H1 (cell line): ENCODE results near the gene EIF3B. TPM values are rescaled to one million over a fixed set of nuclear protein-coding genes. Genes with fewer than 3 reads are reported as not detected.

Experiments
- CTCF ChIA-PET: fragments of 300-600 bp; sonication (Branson Sonifier 250); formaldehyde crosslinking; loops from one replicate; lab custom pipeline; 2021; ENCODE audit not compliant: partially characterized antibody; lab: Charles Lee
- POLR2A ChIA-PET: fragments of 300-600 bp; sonication (Branson Sonifier 250); formaldehyde crosslinking; loops from one replicate; lab custom pipeline; 2021; ENCODE audit warnings: inconsistent platforms; ENCODE audit not compliant: partially characterized antibody; lab: Charles Lee
- DNase-seq, 2 experiments: peaks; one replicate each; pipeline versions ENCODE4 v3.0.0 to v3.0.0-alpha.2; 2010 to 2022; ENCODE audit warnings: low spot score in 2 of 2, low read depth in 1 of 2, mixed read lengths in 1 of 2
- FAIRE-seq: peaks from 2 replicates; lab custom pipeline; 2011; peaks lifted over from hg19 to GRCh38; lab: Jason Lieb, UNC
- H2AFZ ChIP-seq: 2 replicates; pipeline ENCODE4 v1.8.1; 2012; ENCODE audit warnings: low read length, inconsistent platforms
- H2AK5ac ChIP-seq: 2 replicates; pipeline ENCODE4 v1.6.1; 2013; ENCODE audit warnings: low read depth, low read length
- H2BK120ac ChIP-seq: replicated peaks from 2 replicates; pipeline ENCODE3; 2013; ENCODE audit warnings: low read depth, low read length, inconsistent platforms
- H2BK12ac ChIP-seq: 2 replicates; pipeline ENCODE4 v1.6.1; 2013; ENCODE audit warnings: low read depth, low read length
- H2BK15ac ChIP-seq: 2 replicates; pipeline ENCODE4 v1.6.1; 2013; ENCODE audit warnings: low read length
- H2BK20ac ChIP-seq: 2 replicates; pipeline ENCODE4 v1.6.1; 2013; ENCODE audit warnings: low read length
- H2BK5ac ChIP-seq: 2 replicates; pipeline ENCODE4 v1.6.1; 2013; ENCODE audit warnings: low read depth, low read length
- H3K14ac ChIP-seq: 2 replicates; pipeline ENCODE4 v1.6.1; 2013; ENCODE audit warnings: inconsistent platforms; ENCODE audit not compliant: insufficient read length
- H3K18ac ChIP-seq: 2 replicates; pipeline ENCODE4 v1.6.1; 2013; ENCODE audit warnings: low read length; ENCODE audit errors: extremely low read depth
- H3K23ac ChIP-seq: 2 replicates; pipeline ENCODE4 v1.6.1; 2013; ENCODE audit warnings: inconsistent platforms; ENCODE audit not compliant: insufficient read length
- H3K23me2 ChIP-seq: 2 replicates; pipeline ENCODE4 v1.6.1; 2013; ENCODE audit warnings: low read depth, low read length
- H3K27ac ChIP-seq: 2 replicates; pipeline ENCODE4 v1.6.1; 2011; ENCODE audit warnings: low read depth, low read length, inconsistent platforms
- H3K27me3 ChIP-seq, 4 experiments: replicated peaks in 1 of 4; 1 replicate in 1 of 4; 2 replicates in 3 of 4; pipeline versions ENCODE4 v1.6.1 to v1.8.1; 2011 to 2013; ENCODE audit warnings: low read length in 3 of 4, mild to moderate bottlenecking in 3 of 4, inconsistent platforms in 2 of 4, mixed read lengths in 2 of 4, moderate library complexity in 1 of 4; ENCODE audit not compliant: control insufficient read depth in 3 of 4, insufficient read depth in 3 of 4; ENCODE audit errors: extremely low read depth in 1 of 4
- H3K36me3 ChIP-seq, 4 experiments: 2 replicates each; pipeline versions ENCODE4 v1.6.1 to v1.8.1; 2011 to 2013; ENCODE audit warnings: mild to moderate bottlenecking in 4 of 4, low read length in 3 of 4, moderate library complexity in 2 of 4, control low read depth in 1 of 4, inconsistent platforms in 1 of 4; ENCODE audit not compliant: insufficient read depth in 4 of 4, control insufficient read depth in 2 of 4
- H3K4ac ChIP-seq: replicated peaks from 2 replicates; pipeline ENCODE3; 2013; ENCODE audit warnings: low read length, low read depth, mixed read lengths, inconsistent platforms; ENCODE audit not compliant: insufficient read length
- H3K4me1 ChIP-seq, 4 experiments: replicated peaks in 1 of 4; 1 replicate in 1 of 4; 2 replicates in 3 of 4; pipeline versions ENCODE4 v1.6.1 to v1.8.1; 2011 to 2013; ENCODE audit warnings: low read length in 3 of 4, inconsistent platforms in 2 of 4, mixed read lengths in 1 of 4; ENCODE audit not compliant: insufficient read depth in 4 of 4, control insufficient read depth in 3 of 4
- H3K4me2 ChIP-seq, 2 experiments: 2 replicates each; pipeline versions ENCODE4 v1.6.1 to v1.8.1; 2011 to 2013; ENCODE audit warnings: low read depth in 2 of 2, low read length in 2 of 2, control low read depth in 1 of 2, inconsistent platforms in 1 of 2, mild to moderate bottlenecking in 1 of 2; ENCODE audit not compliant: insufficient read depth in 1 of 2
- H3K4me3 ChIP-seq, 4 experiments: fragments of 200-600, 300-600 bp in 1 of 4; sonication (generic), shearing (Covaris generic), sonication (Bioruptor Twin) in 1 of 4; 2 replicates each; pipeline versions ENCODE4 v1.5.1 to v1.8.1; 2011 to 2016; ENCODE audit warnings: low read length in 4 of 4, low read depth in 3 of 4, control low read depth in 2 of 4, inconsistent platforms in 2 of 4, mild to moderate bottlenecking in 2 of 4, mixed read lengths in 1 of 4, moderate library complexity in 1 of 4; ENCODE audit not compliant: insufficient read depth in 2 of 4; ENCODE audit errors: extremely low read depth in 1 of 4
- H3K56ac ChIP-seq: replicated peaks from 2 replicates; pipeline ENCODE3; 2013; ENCODE audit warnings: low read depth, mild to moderate bottlenecking, mixed read lengths, low read length, inconsistent platforms; ENCODE audit not compliant: insufficient read length
- H3K79me1 ChIP-seq: 2 replicates; pipeline ENCODE4 v1.6.1; 2013; ENCODE audit warnings: low read depth, low read length, control low read depth
- H3K79me2 ChIP-seq, 2 experiments: 2 replicates each; pipeline versions ENCODE4 v1.6.1 to v1.8.1; 2012 to 2013; ENCODE audit warnings: low read length in 2 of 2, mild to moderate bottlenecking in 2 of 2, inconsistent platforms in 1 of 2; ENCODE audit not compliant: insufficient read depth in 2 of 2, control insufficient read depth in 1 of 2
- H3K9ac ChIP-seq, 4 experiments: replicated peaks in 1 of 4; 1 replicate in 1 of 4; 2 replicates in 3 of 4; pipeline versions ENCODE4 v1.6.1 to v1.8.1; 2011 to 2013; ENCODE audit warnings: low read depth in 3 of 4, low read length in 3 of 4, control low read depth in 2 of 4, mild to moderate bottlenecking in 2 of 4, moderate library complexity in 2 of 4, inconsistent platforms in 1 of 4; ENCODE audit errors: extremely low read depth in 1 of 4
- H3K9me3 ChIP-seq, 2 experiments: 2 replicates each; pipeline versions ENCODE4 v1.6.1 to v1.8.1; 2012 to 2013; ENCODE audit warnings: mild to moderate bottlenecking in 2 of 2, moderate library complexity in 2 of 2, control low read depth in 1 of 2, inconsistent platforms in 1 of 2, low read depth in 1 of 2, low read length in 1 of 2, mixed read lengths in 1 of 2; ENCODE audit not compliant: insufficient read depth in 2 of 2
- H4K20me1 ChIP-seq, 2 experiments: replicated peaks in 1 of 2; 2 replicates each; pipeline versions ENCODE3 to v1.8.1; 2011 to 2013; ENCODE audit warnings: inconsistent platforms in 2 of 2, low read length in 2 of 2, mild to moderate bottlenecking in 1 of 2; ENCODE audit not compliant: insufficient read depth in 2 of 2, control insufficient read depth in 1 of 2
- H4K5ac ChIP-seq: 2 replicates; pipeline ENCODE4 v1.6.1; 2013; ENCODE audit warnings: low read length, low read depth, mixed read lengths, inconsistent platforms; ENCODE audit not compliant: insufficient read length
- H4K8ac ChIP-seq: 2 replicates; pipeline ENCODE4 v1.8.0; 2013; ENCODE audit warnings: mild to moderate bottlenecking, moderate library complexity, low read length, inconsistent platforms; ENCODE audit not compliant: insufficient read depth; ENCODE audit errors: extremely low read depth
- H4K91ac ChIP-seq: replicated peaks from 2 replicates; pipeline ENCODE3; 2013; ENCODE audit warnings: low read length, mixed read lengths, inconsistent platforms; ENCODE audit not compliant: insufficient read length
- CBX5 ChIP-seq: fragments of 300-800, 300-1000 bp; sonication (generic); IDR thresholded peaks from 2 replicates; pipeline ENCODE4 v1.7.1; 2016; ENCODE audit warnings: antibody characterized with exemption, low read length, low read depth
- RBBP5 ChIP-seq: IDR thresholded peaks from 2 replicates; pipeline ENCODE4 v1.7.1; 2012; ENCODE audit warnings: low read depth, mild to moderate bottlenecking, inconsistent platforms, low read length, moderate library complexity, borderline replicate concordance
- SAP30 ChIP-seq: fragments of 300-600 bp; sonication (generic); IDR thresholded peaks from 2 replicates; pipeline ENCODE4 v1.7.1; 2012; ENCODE audit warnings: low read length, moderate library complexity, mild to moderate bottlenecking, inconsistent platforms; ENCODE audit not compliant: insufficient read depth, insufficient replicate concordance
- WGBS, 2 experiments: shearing (Covaris generic) in 1 of 2; methylation state at CpG; one replicate each; pipeline versions ENCODE4 v1.1.6 to v1.1.7; 2013 to 2015; ENCODE audit warnings: low lambda C conversion rate in 2 of 2, mixed read lengths in 2 of 2, inconsistent platforms in 1 of 2, low coverage in 1 of 2, missing lambda C conversion rate in 1 of 2; ENCODE audit not compliant: insufficient replicate concordance in 2 of 2, insufficient coverage in 1 of 2, insufficient read length in 1 of 2; ENCODE audit errors: extremely low coverage in 1 of 2, missing lambda C conversion rate in 1 of 2; 5-methylcytosine and 5-hydroxymethylcytosine counted together
- polyA plus RNA-seq, 7 experiments: library from polyadenylated mRNA; depleted of rRNA in 3 of 7; stranded (reverse) in 5 of 7; unstranded in 2 of 7; fragments of >200 nt in 5 of 7; fragments of 200-250 nt in 2 of 7; gene quantifications; 1 replicate in 5 of 7; 2 replicates in 1 of 7; 4 replicates in 1 of 7; pipeline versions ENCODE4 v1.2.1 to v1.2.3, GENCODE V29; 2011 to 2013; ENCODE audit warnings: missing spikeins in 2 of 7, mixed read lengths in 2 of 7
- total RNA-seq: library from RNA; stranded (reverse); fragmentation: NEBNext Ultra II Directional; extraction: Animal tissue kit (Norgen Biotek cat#: 25700); gene quantifications from 2 replicates; pipeline ENCODE4 v1.2.1, GENCODE V29; 2021

Gene EIF3B
- total and polyA plus RNA-seq, 2 of the 8 experiments (the other 6 are each of a cell fraction or from before 2014, with no cell fraction given) = 167 to 316 TPM

GRCh38 chr7:2353113-2353935, 1.3 kb upstream of the EIF3B start:
- H3K27ac ChIP-seq = peak overlapping the region; percentile 100
- 59% methylated on average over 22 of the region's 22 CpGs; no CpG with 5 or more reads in 1 of the 2 experiments for WGBS, 2 experiments
- no peaks in the 10 kb centered on the region for H3K27me3 ChIP-seq
- FAIRE-seq (no peak), DNase-seq (no peak)
- H3K56ac ChIP-seq = peak overlapping the region; percentile 10
- H4K91ac ChIP-seq = peak overlapping the region; percentile 76
- H3K4ac ChIP-seq = peak overlapping the region; percentile 72
- ChIA-PET CTCF (interaction anchor here (0.5 to 1.5 kb wide), 4 partner anchors 12 to 36 kb away, joined by 3 read pairs; no protein-coding TSS in a partner anchor), POLR2A (interaction anchor here (0.5 to 3.5 kb wide), 34 partner anchors 9 to 196 kb away, joined by 3 to 69 read pairs (median 6); partner anchors contain the start of genes MAD1L1, MRM2, NUDT1 and SNX8)
- H2AFZ ChIP-seq = no peak overlapping the region
- peaks cover 34 to 80% of the 10 kb centered on the region in 2 experiments for H3K79me2 ChIP-seq
- no peaks in the 10 kb centered on the region for H3K9me3 ChIP-seq
- H2BK15ac ChIP-seq = no peak overlapping the region
- peaks cover 11 to 18% of the 10 kb centered on the region in 2 experiments for H4K20me1 ChIP-seq
- peak overlapping the region; percentile 89 to 99 (median 99) for H3K9ac ChIP-seq
- peak overlapping the region; percentile 99; the same call in 1 of the 2 replicates for H4K8ac ChIP-seq
- peaks cover 2 to 11% (median 3%) of the 10 kb centered on the region in 4 experiments; a peak in 6 of 8 replicates for H3K36me3 ChIP-seq
- H3K4me2 ChIP-seq = peak overlapping the region; percentile 60 to 80
- no peak overlapping the region; the same call in 1 of the 2 replicates for H2AK5ac ChIP-seq
- no peak overlapping the region for H4K5ac ChIP-seq
- peaks cover 5% of the 10 kb centered on the region; the same call in 1 of the 2 replicates for H3K79me1 ChIP-seq
- H3K4me1 ChIP-seq = peaks cover 0 to 1% (median 0%) of the 10 kb centered on the region in 4 experiments; a peak in 4 of 7 replicates
- no peak overlapping the region; the same call in 1 of the 2 replicates for H2BK12ac ChIP-seq
- H3K23me2 ChIP-seq = peaks cover 8% of the 10 kb centered on the region
- peak overlapping the region; percentile 65; the same call in 1 of the 2 replicates for H3K18ac ChIP-seq
- H2BK5ac ChIP-seq = peak overlapping the region; percentile 99
- no peak overlapping the region for H3K14ac ChIP-seq
- no peak overlapping the region for H2BK20ac ChIP-seq
- H3K4me3 ChIP-seq = peak overlapping the region; percentile 93 to 100 (median 96)
- no peak overlapping the region for H3K23ac ChIP-seq
- H2BK120ac ChIP-seq = peak overlapping the region; percentile 38
- TF ChIP-seq RBBP5 (no peak), SAP30 (peak; percentile 54), CBX5 (no peak)
